OCI-LY3 (cell line): ENCODE data around the gene RDH5.

Experiments
- CTCF ChIP-seq: fragments of 200-600, 300-600 bp; sonication (generic); IDR thresholded peaks from 2 replicates; pipeline ENCODE4 v1.5.1; 2014; ENCODE audit warnings: antibody characterized with exemption, low read length, low read depth
- EZH2phosphoT487 ChIP-seq: fragments of 200-600 bp; shearing (Covaris generic); IDR thresholded peaks from 2 replicates; pipeline ENCODE4 v1.6.1; 2018; ENCODE audit warnings: antibody characterized with exemption, mixed run types, low read depth

- TF ChIP-seq CTCF (no peak), EZH2phosphoT487 (no peak)
Observed at GRCh38 chr12:55742719-55743405, 22.7 kb downstream of the RDH5 start, which contains the start of gene GDF11.
